HG03175 (cell line): ENCODE measurements around the gene CLMP.
"Not testable (repeated sequence)": the region's sequence is repeated elsewhere in the genome, so short reads cannot be mapped to it uniquely, and the experiment has no call there.

Source experiments
- ATAC-seq: cut with Tn5 transposase; IDR thresholded peaks from one replicate; pipeline ENCODE4 v1.9.1; 2021; ENCODE audit warnings: mild to moderate bottlenecking, moderate library complexity; ENCODE audit not compliant: unreplicated experiment

Gene CLMP

DNA sequence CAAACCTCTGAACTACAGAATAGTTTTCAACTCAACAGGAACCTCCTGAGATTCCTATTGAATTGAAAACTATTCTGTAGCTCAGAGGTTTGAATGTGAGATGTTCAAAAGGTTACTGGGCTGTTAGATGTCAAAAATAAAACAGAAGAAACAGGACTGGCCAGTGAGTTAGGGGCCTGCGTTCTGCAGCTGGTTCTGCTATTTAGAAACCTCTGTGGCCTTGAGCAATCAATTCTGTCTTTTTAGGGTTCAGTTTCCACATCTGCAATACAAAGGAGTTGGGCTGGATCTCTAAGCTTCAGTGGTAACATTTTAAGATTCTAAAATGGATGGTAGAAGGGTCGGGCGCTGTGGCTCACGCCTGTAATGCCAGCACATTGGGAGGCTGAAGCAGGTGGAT, 55.8 kb downstream of the CLMP start:
- no peak for ATAC-seq

DNA sequence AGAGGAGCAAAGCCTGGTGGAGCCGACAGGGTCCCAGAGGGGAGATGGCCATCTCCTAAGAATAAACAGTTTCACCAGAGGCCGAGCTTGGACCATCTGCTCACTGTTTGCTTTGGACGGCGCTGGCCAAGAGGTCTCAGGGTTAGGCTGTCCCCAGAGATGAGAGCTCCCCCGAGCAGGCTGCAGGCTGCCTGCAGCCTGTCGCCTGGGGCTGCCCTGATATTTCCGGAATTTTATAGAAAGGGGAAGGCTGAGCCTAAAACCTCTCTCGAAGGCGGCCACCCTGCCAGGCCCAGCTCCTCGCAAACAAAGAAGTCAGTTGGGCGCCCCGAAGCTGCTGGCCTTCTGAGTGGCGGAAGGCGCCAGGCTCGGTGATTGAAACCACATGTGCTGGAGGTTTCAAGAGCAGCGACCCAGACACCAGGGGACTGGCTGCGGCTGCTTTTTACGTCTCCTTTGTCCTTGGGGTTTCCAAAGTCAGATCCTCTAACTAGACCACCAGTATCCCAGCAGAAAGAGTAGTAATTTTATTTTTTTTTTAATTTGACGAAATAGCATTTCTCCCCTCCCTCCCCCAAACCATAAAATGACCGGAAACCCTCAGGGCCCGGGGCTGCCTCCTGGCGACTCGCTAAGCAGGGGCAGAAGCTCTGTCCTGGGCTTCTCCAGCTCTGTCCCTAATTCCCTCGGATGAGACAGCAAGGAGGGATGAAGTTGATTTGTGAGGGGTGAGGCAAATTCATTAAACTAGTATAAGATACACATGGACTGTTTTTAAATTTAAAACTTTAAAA, 57.4 kb downstream of the CLMP start:
- no peak for ATAC-seq

DNA sequence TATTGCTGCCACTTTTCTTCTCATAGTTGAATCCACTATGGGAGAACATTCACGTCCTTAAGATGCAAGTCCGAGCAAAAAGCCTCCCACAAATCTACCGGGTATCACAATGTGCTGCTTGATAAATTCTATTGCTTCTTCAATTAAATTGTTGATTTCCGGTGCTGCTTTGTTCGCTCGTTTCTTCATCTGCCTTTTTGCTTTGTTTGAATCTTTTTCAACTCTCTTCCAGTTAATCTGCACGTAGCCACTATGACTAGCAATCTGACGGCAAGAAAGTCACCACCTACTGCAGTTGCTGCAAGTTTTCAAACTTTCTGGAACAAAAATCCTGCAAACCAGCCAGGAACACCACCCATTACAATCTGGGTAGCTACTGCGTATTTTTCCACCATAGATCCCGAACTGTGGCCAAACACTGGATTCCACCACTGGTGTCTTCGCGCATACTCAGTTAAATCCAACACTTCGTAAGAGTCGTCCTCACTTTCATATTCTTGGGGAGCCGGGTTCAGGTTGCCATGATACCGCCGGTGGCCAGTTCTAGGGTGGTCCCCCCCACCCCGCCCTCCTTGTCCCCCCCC, 59.1 kb downstream of the CLMP start:
- no peak for ATAC-seq

DNA sequence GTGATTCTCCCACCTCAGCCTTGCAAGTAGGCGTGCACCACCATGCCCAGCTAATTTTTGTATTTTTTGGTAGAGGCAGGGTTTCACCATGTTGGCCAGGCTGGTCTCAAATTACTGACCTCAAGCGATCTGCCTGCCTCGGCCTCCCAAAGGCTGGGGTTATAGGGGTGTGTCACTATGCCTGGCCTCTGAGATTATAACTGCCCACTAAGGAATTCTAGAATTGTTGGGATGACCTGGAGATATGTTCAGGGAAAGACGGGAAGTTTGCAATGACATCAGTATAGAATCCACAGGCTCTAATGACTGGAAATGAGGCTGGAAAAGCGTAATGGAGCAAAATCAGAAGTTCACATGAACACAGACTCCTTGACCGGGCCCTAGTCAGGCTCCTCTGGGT, 62.2 kb downstream of the CLMP start:
- no peak for ATAC-seq

DNA sequence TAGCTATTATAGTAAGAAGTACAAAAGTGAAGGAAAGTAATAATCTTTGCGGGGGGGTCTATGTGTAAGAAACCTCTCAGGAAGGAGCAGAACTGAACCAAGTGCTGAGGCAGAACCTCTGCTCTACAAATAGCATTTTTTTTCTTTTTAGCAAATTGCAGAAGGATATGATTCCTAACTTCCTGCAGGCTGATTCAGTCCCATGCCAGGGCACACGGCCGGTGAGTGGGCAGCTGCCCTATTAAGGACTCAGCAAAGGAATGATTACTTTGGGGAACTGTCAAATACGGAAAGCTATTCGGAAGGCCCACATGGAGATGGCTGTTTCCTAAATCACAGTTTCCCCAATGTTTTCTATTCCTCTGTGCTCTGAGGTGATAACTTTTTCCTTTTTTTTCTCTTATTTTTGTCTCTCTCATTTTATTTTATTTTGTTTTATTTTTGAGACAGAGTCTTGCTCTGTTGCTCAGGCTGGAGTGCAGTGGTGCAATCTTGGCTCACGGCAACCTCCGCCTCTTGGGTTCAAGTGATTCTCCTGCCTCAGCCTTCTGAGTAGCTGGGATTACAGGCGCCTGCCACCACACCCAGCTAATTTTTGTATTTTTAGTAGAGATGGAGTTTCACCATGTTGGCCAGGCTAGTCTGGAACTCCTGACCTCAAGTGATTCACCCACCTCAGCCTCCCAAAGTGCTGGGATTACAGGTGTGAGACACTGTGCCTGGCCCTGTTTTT, 62.8 kb downstream of the CLMP start:
- ATAC-seq, result not testable (repeated sequence)

DNA sequence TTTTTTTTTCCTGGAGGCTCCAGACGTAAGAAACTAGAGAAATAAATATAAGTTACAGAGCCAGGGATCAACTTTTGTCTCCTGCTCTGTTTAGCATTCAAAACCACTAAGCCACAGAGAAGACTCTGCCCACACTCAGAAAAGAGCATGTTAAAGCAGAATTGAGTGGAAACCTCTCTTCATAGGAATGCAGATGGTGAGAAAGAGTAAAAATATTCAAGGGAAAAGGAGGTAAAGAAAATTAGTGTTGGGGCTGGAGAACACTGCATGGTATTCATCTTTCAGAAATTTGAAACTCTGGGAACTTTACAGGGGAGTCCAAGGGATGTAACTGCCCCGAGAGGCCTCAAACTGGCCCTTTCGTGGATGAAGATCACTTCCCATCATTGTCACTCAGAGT, 65.1 kb downstream of the CLMP start:
- no peak for ATAC-seq

DNA sequence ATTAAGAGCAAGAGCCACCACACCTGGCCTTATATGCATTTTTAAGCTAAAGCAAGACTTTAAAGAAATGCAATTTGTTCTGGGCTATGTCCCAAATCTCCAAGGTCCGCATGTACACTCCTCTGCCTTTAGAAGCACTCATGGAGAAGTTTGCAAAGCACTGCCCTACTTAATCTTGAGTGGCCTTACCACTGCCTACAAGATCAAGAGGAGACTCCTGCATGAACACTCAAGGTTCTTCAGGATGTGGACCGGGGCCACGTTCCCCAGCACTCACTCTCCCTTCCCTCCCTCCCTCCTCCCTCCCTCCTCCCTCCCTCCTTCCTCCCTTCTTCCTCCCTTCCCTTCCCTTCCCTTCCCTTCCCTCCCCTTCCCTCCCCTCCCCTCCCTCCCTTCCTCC, 69.9 kb downstream of the CLMP start:
- ATAC-seq, result no peak

DNA sequence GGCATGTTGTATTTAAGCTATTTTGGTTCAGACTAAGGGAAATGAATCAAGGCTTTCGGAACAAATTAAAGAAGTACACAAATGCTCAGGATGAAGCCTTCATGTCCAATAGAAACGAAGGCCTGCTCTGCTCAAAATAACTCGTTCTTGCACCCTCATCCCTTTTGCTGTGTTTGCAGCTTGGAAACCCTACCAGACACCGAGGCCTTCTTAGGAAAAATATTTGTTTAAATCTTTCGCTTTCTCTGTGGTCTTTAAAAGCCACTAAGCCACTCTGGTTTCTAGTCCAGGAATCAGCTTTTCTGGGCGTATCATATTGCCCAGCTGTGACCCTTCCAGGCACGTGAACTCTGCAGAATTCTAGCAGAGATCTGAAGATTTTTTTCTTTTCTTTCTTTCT, 72.2 kb downstream of the CLMP start:
- ATAC-seq, result no peak

DNA sequence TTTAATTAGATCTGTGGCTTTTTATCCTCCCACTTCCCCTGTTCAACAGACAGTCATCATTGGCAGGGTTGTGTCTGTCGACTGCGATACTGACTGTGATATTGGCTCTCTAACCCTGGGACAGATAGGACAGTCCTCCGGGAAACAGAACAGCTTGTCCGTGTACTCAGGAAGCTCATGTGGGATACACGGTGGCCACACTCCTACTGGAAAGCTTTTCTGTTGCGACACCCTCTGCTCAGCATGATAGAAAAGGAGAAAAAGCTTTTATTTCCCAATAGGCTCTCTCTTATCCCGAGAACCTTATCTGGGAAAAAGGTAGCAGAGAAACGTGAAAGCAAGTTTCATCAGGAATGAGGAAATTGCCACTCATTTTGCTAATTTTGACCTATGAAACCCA, 72.7 kb downstream of the CLMP start:
- no peak for ATAC-seq

DNA sequence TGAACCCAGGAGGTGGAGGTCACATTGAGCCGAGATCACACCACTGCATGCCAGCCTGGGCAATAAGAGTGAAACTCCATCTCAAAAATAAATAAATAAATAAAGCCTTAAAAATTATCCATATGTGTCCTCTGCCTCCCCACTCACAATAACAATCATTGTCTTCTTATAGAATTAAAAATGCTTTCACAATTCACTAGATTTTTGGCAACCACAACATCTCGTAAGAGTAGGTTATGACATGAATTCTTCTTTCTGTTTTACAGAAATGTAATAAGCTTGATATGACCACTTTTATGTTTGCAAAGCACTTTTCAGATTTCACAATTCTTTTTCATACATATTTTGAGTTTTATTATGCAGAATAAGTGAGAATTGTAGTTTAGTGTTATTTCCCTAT, 78.6 kb downstream of the CLMP start:
- ATAC-seq, result no peak

DNA sequence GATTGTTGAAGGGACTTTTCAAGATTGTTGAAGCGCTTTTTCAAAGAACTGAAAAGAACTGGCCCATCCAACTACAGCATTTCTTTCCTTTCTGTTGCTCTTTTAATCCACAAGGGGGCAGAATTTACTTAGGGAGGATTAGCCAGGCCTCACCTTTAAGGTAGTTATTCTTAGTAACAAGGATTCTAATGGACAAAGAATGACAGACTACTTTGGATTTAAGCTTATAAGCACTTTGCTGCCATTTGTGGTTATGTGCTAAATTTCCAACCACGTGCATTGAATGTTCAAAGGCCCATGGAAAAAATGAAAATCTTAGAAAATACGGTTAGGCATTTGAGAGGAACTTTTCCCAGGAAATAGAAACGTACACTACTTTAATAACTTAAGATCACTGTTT, 83.6 kb downstream of the CLMP start:
- no peak for ATAC-seq

DNA sequence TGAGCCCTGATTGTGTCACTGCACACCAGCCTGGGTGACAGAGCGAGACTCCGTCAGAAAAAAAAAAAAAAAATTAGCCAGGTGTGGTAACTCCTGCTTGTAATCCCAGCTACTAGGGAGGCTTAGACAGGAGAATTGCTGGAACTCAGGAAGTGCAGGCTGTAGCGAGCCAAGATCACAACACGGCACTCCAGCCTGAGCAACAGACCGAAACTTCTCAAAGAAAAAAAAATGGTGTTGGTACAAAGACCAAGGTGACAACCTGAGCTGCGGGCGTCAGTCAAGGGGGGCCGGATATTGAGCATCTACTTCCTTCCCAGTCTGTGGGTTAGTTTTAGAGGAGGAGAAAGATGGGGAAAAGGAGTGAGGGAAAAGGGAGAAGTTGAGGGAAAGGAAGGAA, 84.7 kb downstream of the CLMP start:
- ATAC-seq, result no peak

DNA sequence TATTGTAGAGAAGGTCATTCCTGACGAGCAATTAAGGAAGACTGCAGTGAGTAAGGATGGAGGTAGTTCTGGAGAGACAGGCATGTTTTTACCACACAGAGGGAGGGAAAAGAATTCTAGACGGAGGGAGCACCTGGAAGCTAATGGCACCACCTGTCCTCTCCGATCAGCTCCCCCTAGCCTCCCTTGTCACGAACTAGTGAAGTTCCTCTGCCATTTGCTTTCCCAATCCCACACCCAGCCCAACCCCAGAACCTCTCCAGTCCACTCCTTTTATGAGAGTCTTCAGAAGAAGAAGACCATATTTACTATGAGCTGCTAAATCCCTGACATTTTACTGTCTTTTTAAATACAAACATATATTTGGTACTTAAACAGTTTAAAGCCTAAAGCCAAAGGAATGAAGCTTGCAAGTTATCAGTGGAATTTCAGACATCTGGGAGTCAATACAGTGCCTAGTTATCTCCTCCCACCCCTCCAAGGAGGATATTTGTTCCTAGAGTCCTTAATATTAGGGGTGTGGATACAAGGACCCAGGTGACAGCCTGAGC, 87.0 kb downstream of the CLMP start:
- ATAC-seq, result no peak

DNA sequence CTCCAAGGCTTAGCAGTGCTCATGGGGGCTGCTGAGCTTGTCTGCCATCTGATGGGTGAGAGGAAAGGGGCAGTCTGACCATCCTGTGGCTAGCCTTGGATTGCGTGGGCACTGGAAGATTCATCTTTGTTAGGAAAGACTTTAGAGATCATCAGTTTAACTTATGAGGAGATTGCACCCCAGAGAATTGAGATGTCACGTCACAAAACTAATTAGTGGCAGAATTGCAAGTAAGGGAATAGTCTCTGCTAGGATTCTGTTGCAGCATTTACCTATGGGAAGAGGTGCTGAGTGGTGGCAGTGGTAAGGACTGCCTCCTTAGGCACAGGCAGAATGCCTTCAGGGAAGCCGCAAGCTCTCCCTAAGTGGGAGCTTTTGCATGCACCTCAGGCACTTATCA, 90.4 kb downstream of the CLMP start:
- ATAC-seq, result no peak

DNA sequence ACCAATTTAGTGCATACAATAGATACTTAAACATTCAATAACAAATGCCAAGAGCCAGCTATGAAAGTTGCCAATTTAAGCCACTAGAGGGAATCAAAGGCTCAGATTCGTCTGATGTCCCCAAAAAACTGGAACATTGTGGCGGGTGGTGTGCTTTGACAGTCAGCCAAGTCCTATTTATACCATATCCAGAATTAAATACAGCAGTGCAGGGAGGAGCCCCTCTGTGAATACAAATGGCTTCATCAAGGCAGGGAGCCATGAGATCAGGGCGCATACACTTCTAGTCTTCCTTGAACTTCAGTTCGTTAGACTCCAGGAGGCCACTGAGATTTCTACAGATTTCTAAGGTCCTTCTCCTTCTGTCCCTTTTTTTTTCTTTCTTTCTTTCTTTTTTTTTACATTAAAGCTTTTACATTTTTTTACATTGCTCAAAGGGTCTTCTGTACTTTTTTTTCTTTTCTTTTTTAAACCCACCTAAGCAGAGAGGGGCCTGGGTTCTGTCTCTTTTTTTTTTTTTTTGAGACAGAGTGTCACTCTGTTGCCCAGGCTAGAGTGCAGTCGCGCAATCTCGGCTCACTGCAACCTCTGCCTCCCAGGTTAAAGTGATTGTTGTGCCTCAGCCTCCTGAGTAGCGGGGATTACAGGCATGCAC, 91.6 kb downstream of the CLMP start:
- ATAC-seq, result no peak

DNA sequence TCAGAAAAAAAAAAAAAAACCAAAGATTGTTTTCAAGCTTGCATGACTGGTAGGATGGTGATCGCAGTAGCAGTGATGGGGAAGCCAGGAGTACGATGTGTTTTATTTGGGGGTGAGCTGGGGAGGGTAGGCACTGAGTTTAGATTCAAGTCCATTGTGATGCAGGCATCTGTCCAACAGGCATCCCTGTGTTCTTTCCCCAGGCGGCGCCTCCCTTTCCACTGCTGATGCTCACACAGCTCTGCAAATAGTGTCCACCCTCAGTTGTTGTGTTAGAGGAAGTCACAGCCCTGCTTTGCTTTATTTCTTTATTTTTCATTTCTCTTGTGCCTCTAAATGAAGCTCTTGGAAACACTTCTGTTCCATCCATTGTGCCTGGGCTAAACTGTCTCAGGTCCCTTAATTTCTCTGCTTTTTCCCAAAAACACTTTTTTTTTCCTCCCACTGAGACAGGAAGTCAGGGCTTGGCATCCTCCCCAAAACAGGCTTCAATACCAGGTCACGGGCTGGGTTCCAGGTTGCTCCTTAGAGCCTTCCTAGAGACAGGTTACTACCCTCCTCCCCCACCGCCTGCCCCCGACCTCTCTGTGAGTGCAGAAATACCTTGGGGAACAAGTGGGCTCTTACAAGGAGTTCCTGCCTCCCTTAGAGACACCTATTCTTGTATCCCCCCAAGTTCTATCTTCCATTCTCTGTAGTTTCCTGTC, 94.5 kb downstream of the CLMP start:
- no peak for ATAC-seq

DNA sequence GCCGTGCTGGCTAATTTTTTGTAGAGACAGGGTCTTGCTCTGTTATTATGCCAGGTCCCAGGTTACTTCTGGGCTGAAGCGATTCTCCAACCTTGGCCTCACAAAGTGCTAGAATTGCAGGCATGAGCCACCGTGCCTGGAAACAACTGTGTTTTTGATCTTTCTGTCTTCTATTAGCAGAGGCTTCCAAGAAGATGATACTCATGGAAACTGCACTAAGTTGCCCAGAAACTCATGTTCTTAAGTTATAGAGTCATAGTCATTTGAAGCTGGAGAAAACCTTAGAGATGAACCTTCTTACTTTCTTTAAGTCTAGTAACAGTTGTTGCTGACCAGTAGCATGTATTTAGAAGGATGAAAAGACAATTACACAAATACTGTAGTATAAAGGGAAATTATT, 96.1 kb downstream of the CLMP start:
- no peak for ATAC-seq

DNA sequence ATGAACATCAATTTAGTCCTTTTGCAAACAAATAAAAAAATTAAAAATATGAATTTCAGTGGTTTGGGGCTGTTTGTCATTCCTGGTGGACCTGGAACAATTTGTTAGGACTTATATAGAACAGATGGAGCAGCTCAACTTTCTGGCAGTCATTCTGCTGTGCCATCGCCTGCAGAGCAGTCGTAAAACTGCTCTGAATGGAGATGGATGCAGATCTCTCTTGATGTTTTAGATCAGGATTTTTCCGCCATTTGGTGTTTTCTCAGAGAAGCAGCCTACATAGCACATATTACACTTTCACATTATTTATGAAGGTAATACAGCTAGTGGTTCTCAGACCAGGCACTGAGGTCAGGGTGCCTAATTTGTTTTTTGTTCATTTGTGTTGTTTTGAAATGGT, 101.3 kb downstream of the CLMP start:
- ATAC-seq, result no peak

DNA sequence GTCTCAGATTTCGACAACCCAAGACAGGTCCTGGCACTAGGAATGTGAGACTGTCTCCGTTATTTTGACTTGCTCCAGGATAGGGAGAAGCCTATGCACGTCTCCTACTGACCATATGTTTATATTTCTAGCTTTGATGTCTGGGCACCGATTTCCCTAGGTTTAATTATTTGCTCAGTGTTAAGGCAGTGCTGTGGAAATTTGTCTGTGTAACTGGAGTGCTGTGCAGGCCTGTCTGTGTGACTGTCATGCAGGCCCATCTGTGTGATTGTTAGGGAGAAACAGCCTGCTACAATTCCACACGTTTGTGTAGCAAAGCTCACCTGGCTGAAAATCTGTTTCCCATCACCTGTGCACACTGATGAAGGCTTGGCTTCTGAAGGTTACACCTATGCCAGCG, 103.5 kb downstream of the CLMP start:
- no peak for ATAC-seq

DNA sequence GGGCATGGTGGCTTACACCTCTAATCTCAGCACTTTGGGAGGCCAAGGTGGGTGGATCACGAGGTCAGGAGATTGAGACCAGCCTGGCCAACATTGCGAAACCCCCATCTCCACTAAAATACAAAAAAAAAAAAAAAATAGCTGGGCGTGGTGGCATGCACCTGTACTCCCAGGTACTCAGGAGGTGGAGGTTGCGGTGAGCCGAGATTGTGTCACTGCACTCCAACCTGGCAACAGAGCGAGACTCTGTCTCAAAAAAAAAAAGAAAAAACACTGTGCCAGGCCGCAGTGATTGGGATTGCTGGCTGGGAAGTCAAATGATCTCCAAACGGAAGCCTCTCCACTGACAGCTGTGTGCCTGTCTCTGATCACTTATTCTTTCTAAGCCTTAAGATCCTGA, 104.9 kb downstream of the CLMP start:
- ATAC-seq, result not testable (repeated sequence)

DNA sequence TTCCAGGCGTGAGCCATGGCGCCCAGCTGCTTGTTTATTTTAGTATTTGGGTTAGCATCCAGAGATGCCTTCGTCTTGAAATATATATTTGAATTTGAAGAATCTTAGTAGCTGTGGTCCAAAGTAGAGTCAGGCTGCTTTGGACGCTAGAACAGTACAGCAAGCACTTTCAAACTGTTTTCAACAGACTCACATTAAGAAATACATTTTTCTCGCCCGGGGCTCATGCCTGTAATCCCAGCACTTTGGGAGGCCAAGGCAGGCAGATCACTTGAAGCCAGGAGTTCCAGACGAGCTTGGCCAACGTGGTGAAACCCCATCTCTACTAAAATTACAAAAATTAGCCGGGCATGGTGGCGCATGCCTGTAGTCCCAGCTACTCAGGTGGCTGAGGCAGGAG, 106.2 kb downstream of the CLMP start:
- ATAC-seq, result not testable (repeated sequence)
